ENCODE measurements around the gene RNF151. TPM values are rescaled to one million over a fixed set of nuclear protein-coding genes. Genes with fewer than 3 reads are reported as not detected.

The RNF151 gene
- total and polyA plus RNA-seq, 2 of the 13 experiments (the other 11 are each of a cell fraction or from before 2014, with no cell fraction given) = not detected

DNA sequence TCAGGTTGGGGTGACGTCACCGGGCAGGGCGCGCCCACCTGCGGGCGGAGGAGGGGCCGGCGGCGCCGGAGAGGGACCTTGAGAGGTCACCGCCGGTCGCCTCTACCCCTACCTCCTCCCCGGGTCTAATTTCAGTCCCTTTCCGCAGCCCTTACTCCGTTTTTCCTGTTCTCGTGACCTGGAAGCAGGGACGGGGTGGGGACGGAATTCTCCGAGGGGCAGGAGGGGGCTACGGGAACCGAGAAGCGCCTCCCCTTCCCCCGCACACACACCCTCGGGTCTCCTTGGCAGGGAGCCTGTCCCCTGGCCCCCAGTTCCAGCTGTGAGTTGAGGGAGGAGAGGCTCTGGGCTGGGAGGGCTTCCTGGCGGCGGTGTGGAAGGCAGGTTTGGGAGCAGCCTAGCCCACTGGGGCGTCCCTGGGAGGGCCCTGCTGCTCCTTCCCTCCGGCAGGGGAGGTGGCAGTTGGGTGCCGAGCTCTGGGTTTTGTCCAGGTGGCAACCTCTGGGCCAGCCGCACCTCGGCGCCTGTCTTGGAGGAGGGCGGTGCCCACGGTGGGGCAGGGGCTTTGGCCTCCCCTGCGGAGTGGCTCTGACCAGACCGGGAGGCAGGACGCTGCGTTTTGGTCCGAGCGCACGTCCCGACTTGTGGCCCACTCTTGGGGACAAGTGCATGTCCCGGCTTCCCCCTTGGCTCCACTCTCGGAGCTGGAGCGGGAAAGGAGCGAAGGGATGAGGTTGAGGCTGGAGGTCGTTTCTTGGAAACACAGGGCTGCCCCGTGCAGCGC is 23.9 kb downstream of the RNF151 start (continued):
- TF ChIP-seq, protein P1, sequence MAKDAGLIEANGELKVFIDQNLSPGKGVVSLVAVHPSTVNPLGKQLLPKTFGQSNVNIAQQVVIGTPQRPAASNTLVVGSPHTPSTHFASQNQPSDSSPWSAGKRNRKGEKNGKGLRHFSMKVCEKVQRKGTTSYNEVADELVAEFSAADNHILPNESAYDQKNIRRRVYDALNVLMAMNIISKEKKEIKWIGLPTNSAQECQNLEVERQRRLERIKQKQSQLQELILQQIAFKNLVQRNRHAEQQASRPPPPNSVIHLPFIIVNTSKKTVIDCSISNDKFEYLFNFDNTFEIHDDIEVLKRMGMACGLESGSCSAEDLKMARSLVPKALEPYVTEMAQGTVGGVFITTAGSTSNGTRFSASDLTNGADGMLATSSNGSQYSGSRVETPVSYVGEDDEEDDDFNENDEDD (CRISPR knock-in tag; IDR thresholded peaks at IDR 0.05; ENCODE audit: borderline replicate concordance) = no peak
- no peak for TF ChIP-seq SIX4 (CRISPR knock-in tag; IDR thresholded peaks at IDR 0.05)
- TF ChIP-seq CHCHD3 (CRISPR knock-in tag; IDR thresholded peaks at IDR 0.05) = no peak
- no peak for TF ChIP-seq GATAD2A (CRISPR knock-in tag; IDR thresholded peaks at IDR 0.05)
- no peak for TF ChIP-seq HCFC1 (IDR thresholded peaks at IDR 0.05; ENCODE audit: low read depth, low read length)
- TF ChIP-seq ATM (IDR thresholded peaks at IDR 0.05; ENCODE audit: borderline replicate concordance) = no peak
- TF ChIP-seq MEIS1 (CRISPR knock-in tag; IDR thresholded peaks at IDR 0.05; ENCODE audit: borderline replicate concordance) = no peak
- TF ChIP-seq ZNF274 (CRISPR knock-in tag; IDR thresholded peaks at IDR 0.05) = no peak
- TF ChIP-seq FOSL1 (CRISPR knock-in tag; IDR thresholded peaks at IDR 0.05; ENCODE audit: borderline replicate concordance) = no peak
- 0 out of 4 replicates have a peak, but pooled peaks of 1 of the 2 experiments have one; percentile 24 for TF ChIP-seq NR2F1 (CRISPR knock-in tag; IDR thresholded peaks at IDR 0.05)
- no peak for TF ChIP-seq ZNF143 (CRISPR knock-in tag; IDR thresholded peaks at IDR 0.05)
- TF ChIP-seq, protein P2, sequence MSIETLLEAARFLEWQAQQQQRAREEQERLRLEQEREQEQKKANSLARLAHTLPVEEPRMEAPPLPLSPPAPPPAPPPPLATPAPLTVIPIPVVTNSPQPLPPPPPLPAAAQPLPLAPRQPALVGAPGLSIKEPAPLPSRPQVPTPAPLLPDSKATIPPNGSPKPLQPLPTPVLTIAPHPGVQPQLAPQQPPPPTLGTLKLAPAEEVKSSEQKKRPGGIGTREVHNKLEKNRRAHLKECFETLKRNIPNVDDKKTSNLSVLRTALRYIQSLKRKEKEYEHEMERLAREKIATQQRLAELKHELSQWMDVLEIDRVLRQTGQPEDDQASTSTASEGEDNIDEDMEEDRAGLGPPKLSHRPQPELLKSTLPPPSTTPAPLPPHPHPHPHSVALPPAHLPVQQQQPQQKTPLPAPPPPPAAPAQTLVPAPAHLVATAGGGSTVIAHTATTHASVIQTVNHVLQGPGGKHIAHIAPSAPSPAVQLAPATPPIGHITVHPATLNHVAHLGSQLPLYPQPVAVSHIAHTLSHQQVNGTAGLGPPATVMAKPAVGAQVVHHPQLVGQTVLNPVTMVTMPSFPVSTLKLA (IDR thresholded peaks at IDR 0.05) = no peak
- TF ChIP-seq CBX2 (IDR thresholded peaks at IDR 0.05; ENCODE audit: low read depth, low read length) = no peak
- TF ChIP-seq CBX2 (CRISPR knock-in tag; IDR thresholded peaks at IDR 0.05; ENCODE audit: low read depth) = no peak
- TF ChIP-seq ATRX (CRISPR knock-in tag; IDR thresholded peaks at IDR 0.05; ENCODE audit: borderline replicate concordance) = no peak
- no peak for TF ChIP-seq ATF1 (CRISPR knock-in tag; IDR thresholded peaks at IDR 0.05)
- TF ChIP-seq ZSCAN9 (CRISPR knock-in tag; IDR thresholded peaks at IDR 0.05; ENCODE audit: borderline replicate concordance) = no peak
- TF ChIP-seq ZNF605 (CRISPR knock-in tag; IDR thresholded peaks at IDR 0.05) = no peak
- TF ChIP-seq ZNF75D (CRISPR knock-in tag; IDR thresholded peaks at IDR 0.05; ENCODE audit: borderline replicate concordance) = no peak
- no peak for TF ChIP-seq SCMH1 (CRISPR knock-in tag; IDR thresholded peaks at IDR 0.05; ENCODE audit: borderline replicate concordance)
- TF ChIP-seq, protein P3, sequence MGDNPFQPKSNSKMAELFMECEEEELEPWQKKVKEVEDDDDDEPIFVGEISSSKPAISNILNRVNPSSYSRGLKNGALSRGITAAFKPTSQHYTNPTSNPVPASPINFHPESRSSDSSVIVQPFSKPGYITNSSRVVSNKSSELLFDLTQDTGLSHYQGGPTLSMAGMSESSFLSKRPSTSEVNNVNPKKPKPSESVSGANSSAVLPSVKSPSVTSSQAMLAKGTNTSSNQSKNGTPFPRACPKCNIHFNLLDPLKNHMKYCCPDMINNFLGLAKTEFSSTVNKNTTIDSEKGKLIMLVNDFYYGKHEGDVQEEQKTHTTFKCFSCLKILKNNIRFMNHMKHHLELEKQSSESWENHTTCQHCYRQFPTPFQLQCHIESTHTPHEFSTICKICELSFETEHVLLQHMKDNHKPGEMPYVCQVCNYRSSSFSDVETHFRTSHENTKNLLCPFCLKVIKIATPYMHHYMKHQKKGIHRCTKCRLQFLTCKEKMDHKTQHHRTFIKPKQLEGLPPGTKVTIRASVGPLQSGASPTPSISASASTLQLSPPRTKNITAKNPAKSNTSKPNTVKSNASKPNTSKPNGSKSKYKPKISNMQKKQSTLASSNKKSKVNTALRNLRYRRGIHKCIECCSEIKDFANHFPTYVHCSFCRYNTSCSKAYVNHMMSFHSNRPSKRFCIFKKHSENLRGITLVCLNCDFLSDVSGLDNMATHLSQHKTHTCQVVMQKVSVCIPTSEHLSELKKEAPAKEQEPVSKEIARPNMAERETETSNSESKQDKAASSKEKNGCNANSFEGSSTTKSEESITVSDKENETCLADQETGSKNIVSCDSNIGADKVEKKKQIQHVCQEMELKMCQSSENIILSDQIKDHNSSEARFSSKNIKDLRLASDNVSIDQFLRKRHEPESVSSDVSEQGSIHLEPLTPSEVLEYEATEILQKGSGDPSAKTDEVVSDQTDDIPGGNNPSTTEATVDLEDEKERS (CRISPR knock-in tag; IDR thresholded peaks at IDR 0.05) = no peak
- TF ChIP-seq YEATS2 (CRISPR knock-in tag; IDR thresholded peaks at IDR 0.05; ENCODE audit: borderline replicate concordance) = 0 out of 2 replicates have a peak, but pooled peaks have one; percentile 35
- TF ChIP-seq CREM (IDR thresholded peaks at IDR 0.05) = no peak
- TF ChIP-seq CREM (CRISPR knock-in tag; IDR thresholded peaks at IDR 0.05) = no peak
- no peak for TF ChIP-seq RORA (CRISPR knock-in tag; IDR thresholded peaks at IDR 0.05)
- TF ChIP-seq RARG (CRISPR knock-in tag; IDR thresholded peaks at IDR 0.05; ENCODE audit: low read depth) = no peak
- no peak for TF ChIP-seq ZNF17 (CRISPR knock-in tag; IDR thresholded peaks at IDR 0.05)

Measured in HepG2 (cell line).